ENCODE data around the gene TMEM42. TPM values are rescaled to one million over a fixed set of nuclear protein-coding genes. Genes with fewer than 3 reads are reported as not detected.
A peak's percentile ranks its signal among the peaks of the same experiment; 100 is the strongest.

TMEM42 gene
- total and polyA plus RNA-seq, 4 experiments from 2014 or later = 26.1 to 55.4 (median 30.9) TPM

GRCh38 chr3:44832032-44832431 lies 29.7 kb upstream of the TMEM42 start:
- intact Hi-C loops (cut with micrococcal nuclease) = no loop called here
- no peak for DNase-seq
- Histone ChIP-seq H3K4me3 (ENCODE audit: low read length in 2 of 2) (no peak overlapping the region), H3K4me1 (ENCODE audit: insufficient read depth, low read length) (no peaks in the 10 kb centered on the region), H3K27me3 (ENCODE audit: insufficient read depth, low read length) (no peaks in the 10 kb centered on the region), H3K9me3 (ENCODE audit: control insufficient read depth in 1 of 2, low read length in 2 of 2) (peaks cover 0 to 5% of the 10 kb centered on the region in 2 donors), H3K27ac (ENCODE audit: low read depth, low read length) (no peak overlapping the region), H3K36me3 (ENCODE audit: insufficient read depth, low read length) (no peaks in the 10 kb centered on the region)
- H3K36me3 Mint-ChIP-seq = peaks cover 4 to 11% of the 10 kb centered on the region in 2 donors
- H3K4me3 Mint-ChIP-seq = no peak overlapping the region
- ChIA-PET CTCF (ENCODE audit: partially characterized antibody) (no interaction called here), POLR2A (ENCODE audit: partially characterized antibody) (no interaction called here)
- no peaks in the 10 kb centered on the region for H3K27me3 Mint-ChIP-seq
- H3K9me3 Mint-ChIP-seq = peaks cover 0 to 15% (median 11%) of the 10 kb centered on the region in 8 donors
- H3K27ac Mint-ChIP-seq = no peak overlapping the region
- H3K4me1 Mint-ChIP-seq = no peaks in the 10 kb centered on the region

GRCh38 chr3:44832965-44833364 lies 28.7 kb upstream of the TMEM42 start:
- no peak overlapping the region for H3K4me3 Mint-ChIP-seq
- no peaks in the 10 kb centered on the region for H3K27me3 Mint-ChIP-seq
- peaks cover 0 to 5% of the 10 kb centered on the region in 2 donors for H3K9me3 ChIP-seq (ENCODE audit: control insufficient read depth in 1 of 2, low read length in 2 of 2)
- H3K4me1 ChIP-seq (ENCODE audit: insufficient read depth, low read length) = no peaks in the 10 kb centered on the region
- no peaks in the 10 kb centered on the region for H3K4me1 Mint-ChIP-seq
- DNase-seq = no peak
- intact Hi-C loops (cut with micrococcal nuclease) = no loop called here
- no peak overlapping the region for H3K27ac ChIP-seq (ENCODE audit: low read depth, low read length)
- H3K36me3 Mint-ChIP-seq = peaks cover 4 to 11% of the 10 kb centered on the region in 2 donors
- no peak overlapping the region for H3K4me3 ChIP-seq (ENCODE audit: low read length in 2 of 2)
- ChIA-PET CTCF (ENCODE audit: partially characterized antibody) (no interaction called here), POLR2A (ENCODE audit: partially characterized antibody) (no interaction called here)
- no peaks in the 10 kb centered on the region for H3K36me3 ChIP-seq (ENCODE audit: insufficient read depth, low read length)
- no peaks in the 10 kb centered on the region for H3K27me3 ChIP-seq (ENCODE audit: insufficient read depth, low read length)
- no peak overlapping the region for H3K27ac Mint-ChIP-seq
- H3K9me3 Mint-ChIP-seq = peaks cover 0 to 21% (median 13%) of the 10 kb centered on the region in 8 donors

GRCh38 chr3:44833394-44833793 lies 28.3 kb upstream of the TMEM42 start:
- H3K27me3 ChIP-seq (ENCODE audit: insufficient read depth, low read length) = no peaks in the 10 kb centered on the region
- H3K4me1 Mint-ChIP-seq = no peaks in the 10 kb centered on the region
- H3K4me3 ChIP-seq (ENCODE audit: low read length in 2 of 2) = no peak overlapping the region
- DNase-seq = no peak
- no peaks in the 10 kb centered on the region for H3K4me1 ChIP-seq (ENCODE audit: insufficient read depth, low read length)
- no peak overlapping the region for H3K27ac Mint-ChIP-seq
- no peak overlapping the region for H3K4me3 Mint-ChIP-seq
- intact Hi-C loops (cut with micrococcal nuclease) = no loop called here
- POLR2A ChIA-PET (ENCODE audit: partially characterized antibody) = no interaction called here
- CTCF ChIA-PET (ENCODE audit: partially characterized antibody) = no interaction called here
- H3K27me3 Mint-ChIP-seq = no peaks in the 10 kb centered on the region
- no peaks in the 10 kb centered on the region for H3K36me3 ChIP-seq (ENCODE audit: insufficient read depth, low read length)
- peaks cover 0 to 5% of the 10 kb centered on the region in 2 donors for H3K9me3 ChIP-seq (ENCODE audit: control insufficient read depth in 1 of 2, low read length in 2 of 2)
- peaks cover 4 to 11% of the 10 kb centered on the region in 2 donors for H3K36me3 Mint-ChIP-seq
- peaks cover 0 to 23% (median 15%) of the 10 kb centered on the region in 8 donors for H3K9me3 Mint-ChIP-seq
- H3K27ac ChIP-seq (ENCODE audit: low read depth, low read length) = no peak overlapping the region

GRCh38 chr3:44835684-44836083 lies 26.0 kb upstream of the TMEM42 start:
- POLR2A ChIA-PET (ENCODE audit: partially characterized antibody) = no interaction called here
- no peak overlapping the region for H3K4me3 ChIP-seq (ENCODE audit: low read length in 2 of 2)
- H3K27ac ChIP-seq (ENCODE audit: low read depth, low read length) = no peak overlapping the region
- Mint-ChIP-seq H3K27ac (no peak overlapping the region), H3K27me3 (no peaks in the 10 kb centered on the region), H3K4me1 (no peaks in the 10 kb centered on the region), H3K4me3 (no peak overlapping the region), H3K36me3 (peaks cover 6 to 11% of the 10 kb centered on the region in 2 donors), H3K9me3 (peaks cover 0 to 23% (median 15%) of the 10 kb centered on the region in 8 donors)
- CTCF ChIA-PET (ENCODE audit: partially characterized antibody) = interaction anchor here (1.0 kb wide), 1 partner anchor 79 kb away, joined by 3 read pairs; no protein-coding TSS in a partner anchor
- H3K4me1 ChIP-seq (ENCODE audit: insufficient read depth, low read length) = no peaks in the 10 kb centered on the region
- intact Hi-C loops (cut with micrococcal nuclease) = no loop called here
- no peaks in the 10 kb centered on the region for H3K36me3 ChIP-seq (ENCODE audit: insufficient read depth, low read length)
- H3K9me3 ChIP-seq (ENCODE audit: control insufficient read depth in 1 of 2, low read length in 2 of 2) = peaks cover 0 to 5% of the 10 kb centered on the region in 2 donors
- DNase-seq = no peak
- no peaks in the 10 kb centered on the region for H3K27me3 ChIP-seq (ENCODE audit: insufficient read depth, low read length)

GRCh38 chr3:44842376-44842775 lies 19.3 kb upstream of the TMEM42 start:
- DNase-seq = no peak
- ChIA-PET CTCF (ENCODE audit: partially characterized antibody) (no interaction called here), POLR2A (ENCODE audit: partially characterized antibody) (no interaction called here)
- H3K9me3 ChIP-seq (ENCODE audit: control insufficient read depth in 1 of 2, low read length in 2 of 2) = no peaks in the 10 kb centered on the region
- Mint-ChIP-seq H3K9me3 (peaks cover 0 to 6% (median 0%) of the 10 kb centered on the region in 8 donors), H3K27me3 (no peaks in the 10 kb centered on the region), H3K27ac (peak overlapping the region in 1 of 7 donors; percentile 17), H3K36me3 (peaks cover 0 to 2% of the 10 kb centered on the region in 2 donors), H3K4me1 (no peaks in the 10 kb centered on the region), H3K4me3 (no peak overlapping the region)
- H3K36me3 ChIP-seq (ENCODE audit: insufficient read depth, low read length) = no peaks in the 10 kb centered on the region
- H3K4me3 ChIP-seq (ENCODE audit: low read length in 2 of 2) = no peak overlapping the region
- H3K4me1 ChIP-seq (ENCODE audit: insufficient read depth, low read length) = no peaks in the 10 kb centered on the region
- no peaks in the 10 kb centered on the region for H3K27me3 ChIP-seq (ENCODE audit: insufficient read depth, low read length)
- intact Hi-C loops (cut with micrococcal nuclease) = no loop called here
- no peak overlapping the region for H3K27ac ChIP-seq (ENCODE audit: low read depth, low read length)

GRCh38 chr3:44845528-44846520 lies 15.9 kb upstream of the TMEM42 start:
- Histone ChIP-seq H3K27ac (ENCODE audit: low read depth, low read length) (no peak overlapping the region), H3K27me3 (ENCODE audit: insufficient read depth, low read length) (no peaks in the 10 kb centered on the region), H3K36me3 (ENCODE audit: insufficient read depth, low read length) (no peaks in the 10 kb centered on the region), H3K9me3 (ENCODE audit: control insufficient read depth in 1 of 2, low read length in 2 of 2) (no peaks in the 10 kb centered on the region), H3K4me1 (ENCODE audit: insufficient read depth, low read length) (no peaks in the 10 kb centered on the region), H3K4me3 (ENCODE audit: low read length in 2 of 2) (no peak overlapping the region)
- H3K36me3 Mint-ChIP-seq = no peaks in the 10 kb centered on the region
- ChIA-PET CTCF (ENCODE audit: partially characterized antibody) (interaction anchor here (0.7 kb wide), 1 partner anchor 43 kb away, joined by 3 read pairs; no protein-coding TSS in a partner anchor), POLR2A (ENCODE audit: partially characterized antibody) (no interaction called here)
- no peaks in the 10 kb centered on the region for H3K27me3 Mint-ChIP-seq
- no peak overlapping the region for H3K27ac Mint-ChIP-seq
- H3K4me3 Mint-ChIP-seq = no peak overlapping the region
- intact Hi-C loops (cut with micrococcal nuclease) = no loop called here
- no peak for DNase-seq
- H3K9me3 Mint-ChIP-seq = no peaks in the 10 kb centered on the region
- H3K4me1 Mint-ChIP-seq = no peaks in the 10 kb centered on the region

GRCh38 chr3:44848634-44849033 lies 13.1 kb upstream of the TMEM42 start:
- H3K9me3 Mint-ChIP-seq = peaks cover 0 to 1% (median 0%) of the 10 kb centered on the region in 8 donors
- ChIA-PET CTCF (ENCODE audit: partially characterized antibody) (no interaction called here), POLR2A (ENCODE audit: partially characterized antibody) (no interaction called here)
- intact Hi-C loops (cut with micrococcal nuclease) = no loop called here
- no peak overlapping the region for H3K27ac Mint-ChIP-seq
- H3K27ac ChIP-seq (ENCODE audit: low read depth, low read length) = no peak overlapping the region
- no peaks in the 10 kb centered on the region for H3K27me3 ChIP-seq (ENCODE audit: insufficient read depth, low read length)
- H3K36me3 Mint-ChIP-seq = peaks cover 0 to under 1% of the 10 kb centered on the region in 2 donors
- no peak for DNase-seq
- H3K27me3 Mint-ChIP-seq = no peaks in the 10 kb centered on the region
- no peak overlapping the region for H3K4me3 Mint-ChIP-seq
- peaks cover 0 to 1% (median 0%) of the 10 kb centered on the region in 4 donors for H3K4me1 Mint-ChIP-seq
- no peaks in the 10 kb centered on the region for H3K36me3 ChIP-seq (ENCODE audit: insufficient read depth, low read length)
- H3K4me3 ChIP-seq (ENCODE audit: low read length in 2 of 2) = no peak overlapping the region
- H3K4me1 ChIP-seq (ENCODE audit: insufficient read depth, low read length) = no peaks in the 10 kb centered on the region
- no peaks in the 10 kb centered on the region for H3K9me3 ChIP-seq (ENCODE audit: control insufficient read depth in 1 of 2, low read length in 2 of 2)
